H7 (cell line): ENCODE results near the gene SHD. TPM values are rescaled to one million over a fixed set of nuclear protein-coding genes. Genes with fewer than 3 reads are reported as not detected.
"Not testable (repeated sequence)": the region's sequence is repeated elsewhere in the genome, so short reads cannot be mapped to it uniquely, and the experiment has no call there.

ENCODE experiments used
- DNase-seq: peaks from one replicate; pipeline ENCODE4 v3.0.0; 2012
- H3K27me3 ChIP-seq: 2 replicates; pipeline ENCODE4 v1.6.0; 2011; ENCODE audit warnings: mild to moderate bottlenecking, low read length; ENCODE audit not compliant: control insufficient read depth, insufficient read depth
- H3K36me3 ChIP-seq: replicated peaks from 2 replicates; pipeline ENCODE4 v1.5.1; 2011; ENCODE audit warnings: low read length; ENCODE audit not compliant: control insufficient read depth, insufficient read depth
- H3K4me3 ChIP-seq: 2 replicates; pipeline ENCODE4 v1.5.1; 2011; ENCODE audit warnings: low read depth, mild to moderate bottlenecking, control low read depth, low read length, moderate library complexity; ENCODE audit not compliant: insufficient read depth
- total RNA-seq: library from RNA; depleted of rRNA; stranded (reverse); fragments of >200 nt; shearing (Covaris generic); gene quantifications from 2 replicates; pipeline ENCODE4 v1.2.3, GENCODE V29; 2014

SHD gene
- total RNA-seq, 1 experiment from 2014 or later: 1.3 TPM

DNA sequence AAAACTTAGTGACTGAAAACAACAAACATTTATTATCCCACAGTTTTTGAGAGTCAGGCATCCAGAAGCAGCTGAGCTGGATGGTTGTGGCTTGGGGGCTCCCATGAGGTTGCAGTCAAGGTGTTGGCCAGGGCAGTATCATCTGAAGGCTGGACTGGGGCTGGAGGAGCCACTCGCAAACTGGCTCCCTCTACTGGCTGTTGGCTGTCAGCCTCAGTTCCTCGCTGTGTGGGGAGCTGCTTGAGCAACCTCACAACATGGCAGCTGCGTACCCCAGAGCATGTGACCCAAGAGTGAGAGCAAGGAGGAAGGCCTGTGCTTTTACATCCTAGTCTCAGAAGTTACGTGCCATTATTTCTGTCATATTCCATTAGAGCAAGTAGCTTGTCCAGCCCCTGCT is 22.5 kb upstream of the SHD start:
- peak; percentile 32 for DNase-seq
- Histone ChIP-seq H3K4me3 (no peak overlapping the region), H3K36me3 (peaks cover 18% of the 10 kb centered on the region), H3K27me3 (no peaks in the 10 kb centered on the region)

DNA sequence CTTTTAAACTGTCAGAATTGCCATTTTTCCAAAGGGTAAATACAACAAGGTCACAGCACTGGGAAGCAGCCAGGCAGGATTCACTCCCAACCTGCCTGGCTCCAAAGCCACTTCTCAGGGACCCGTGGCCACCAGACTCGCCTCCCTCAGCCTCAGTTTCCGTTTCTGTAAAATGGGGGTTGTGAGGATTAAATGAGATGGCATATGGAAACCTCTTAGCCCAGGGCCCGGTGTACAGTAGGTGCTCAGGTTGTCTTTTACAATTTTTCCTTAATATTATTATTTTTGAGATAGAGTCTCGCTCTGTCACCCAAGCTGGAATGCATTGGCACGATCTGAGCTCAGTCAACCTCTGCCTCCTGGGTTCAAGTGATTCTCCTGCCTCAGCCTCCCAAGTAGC is 22.0 kb upstream of the SHD start:
- H3K27me3 ChIP-seq: no peaks in the 10 kb centered on the region
- DNase-seq: no peak
- H3K36me3 ChIP-seq: peaks cover 16% of the 10 kb centered on the region
- no peak overlapping the region for H3K4me3 ChIP-seq

DNA sequence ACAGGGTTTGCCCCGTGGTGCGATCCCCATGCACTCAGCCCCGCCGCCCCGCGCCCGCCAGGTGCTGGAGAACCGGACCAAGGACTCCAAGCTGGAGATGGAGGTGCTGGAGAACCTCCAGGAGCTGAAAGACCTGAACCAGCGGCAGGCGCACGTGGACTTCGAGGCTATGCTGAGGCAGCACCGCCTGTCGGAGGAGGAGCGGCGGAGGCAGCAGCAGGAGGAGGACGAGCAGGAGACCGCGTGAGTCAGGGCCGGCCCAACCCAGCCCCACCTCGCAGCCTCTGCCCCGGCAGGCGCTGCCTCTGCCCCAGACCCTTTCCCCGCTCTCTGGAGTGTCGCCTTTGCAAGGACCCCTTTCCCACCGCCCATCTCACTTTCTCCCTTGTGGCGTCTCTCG is 20.9 kb upstream of the SHD start:
- peaks cover 14% of the 10 kb centered on the region for H3K36me3 ChIP-seq
- H3K27me3 ChIP-seq: no peaks in the 10 kb centered on the region
- peak; percentile 51 for DNase-seq
- no peak overlapping the region for H3K4me3 ChIP-seq

DNA sequence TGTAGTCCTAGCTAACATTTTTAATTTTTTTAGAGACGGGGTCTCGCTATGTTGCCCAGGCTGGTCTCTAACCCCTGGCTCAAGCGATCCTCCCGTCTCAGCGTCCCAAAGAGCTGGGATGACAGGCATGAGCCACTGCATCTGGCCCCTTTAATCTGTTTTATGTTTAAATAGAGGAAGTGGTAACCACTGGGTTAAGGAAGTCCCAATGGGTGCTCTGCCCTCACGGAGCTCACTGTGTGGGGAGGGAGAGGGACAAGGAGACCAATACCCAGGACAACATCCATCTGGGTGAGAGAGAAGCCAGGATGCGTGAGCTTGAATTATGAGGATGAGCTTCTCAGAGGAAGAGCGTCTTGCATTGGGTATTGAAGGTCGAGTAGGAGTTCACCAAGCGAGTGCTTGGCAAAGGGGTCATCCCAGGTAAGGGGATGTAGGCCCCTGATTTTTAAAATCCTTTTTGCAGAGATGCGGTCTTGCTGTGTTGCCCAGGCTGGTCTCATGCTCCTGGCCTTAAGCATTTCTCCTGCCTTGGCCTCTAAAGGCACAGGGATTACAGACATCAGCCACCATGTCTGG is 18.4 kb upstream of the SHD start:
- peak; percentile 21 for DNase-seq

DNA sequence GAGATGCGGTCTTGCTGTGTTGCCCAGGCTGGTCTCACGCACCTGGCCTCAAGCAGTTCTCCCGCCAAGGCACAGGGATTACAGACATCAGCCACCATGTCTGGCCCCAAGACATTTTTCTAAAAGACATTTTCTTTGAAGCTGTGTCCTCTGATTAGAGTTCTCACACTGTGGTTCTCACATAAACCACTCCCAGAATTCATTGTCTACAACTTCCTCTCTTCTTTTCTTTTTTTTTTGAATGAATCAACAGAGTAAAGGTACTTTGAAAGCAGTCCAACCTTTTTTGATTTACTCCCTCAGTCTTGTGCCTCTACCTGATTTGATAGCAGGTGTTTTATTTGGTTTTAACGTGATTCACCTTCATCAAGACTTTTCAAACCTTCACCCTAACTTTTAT is 14.3 kb upstream of the SHD start:
- no peak for DNase-seq
- Histone ChIP-seq H3K4me3 (no peak overlapping the region), H3K27me3 (no peaks in the 10 kb centered on the region), H3K36me3 (peaks cover 5% of the 10 kb centered on the region)

More for the DNA sequence above, 18.4 kb upstream of the SHD start:
- no peak overlapping the region for H3K4me3 ChIP-seq
- peaks cover 7% of the 10 kb centered on the region for H3K36me3 ChIP-seq
- H3K27me3 ChIP-seq: no peaks in the 10 kb centered on the region

DNA sequence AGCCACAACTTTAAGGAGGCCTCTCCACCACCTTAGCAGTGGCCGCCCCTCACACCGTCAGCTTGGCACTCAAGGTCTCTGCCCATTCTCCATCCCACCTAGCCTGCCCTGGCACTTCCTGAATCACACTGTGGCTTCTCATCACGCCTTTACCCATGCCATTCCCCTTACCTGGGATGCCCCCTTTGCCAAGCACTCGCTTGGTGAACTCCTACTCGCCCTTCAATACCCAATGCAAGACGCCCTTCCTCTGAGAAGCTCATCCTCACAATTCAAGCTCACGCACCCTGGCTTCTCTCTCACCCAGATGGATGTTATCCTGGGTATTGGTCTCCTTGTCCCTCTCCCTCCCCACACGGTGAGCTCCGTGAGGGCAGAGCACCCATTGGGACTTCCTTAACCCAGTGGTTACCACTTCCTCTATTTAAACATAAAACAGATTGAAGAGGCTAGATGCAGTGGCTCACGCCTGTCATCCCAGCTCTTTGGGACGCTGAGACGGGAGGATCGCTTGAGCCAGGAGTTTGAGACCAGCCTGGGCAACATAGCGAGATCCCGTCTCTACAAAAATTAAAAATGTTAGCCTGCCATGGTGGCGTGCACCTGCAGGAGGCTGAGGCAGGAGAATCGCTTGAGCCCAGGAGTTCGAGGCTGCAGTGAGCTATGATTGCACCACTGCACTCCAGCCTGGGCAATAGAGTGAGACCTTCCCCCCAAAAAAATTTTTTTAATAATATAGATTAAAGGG is 12.6 kb upstream of the SHD start:
- no peak overlapping the region for H3K4me3 ChIP-seq
- peaks cover 7% of the 10 kb centered on the region for H3K36me3 ChIP-seq
- no peaks in the 10 kb centered on the region for H3K27me3 ChIP-seq
- no peak for DNase-seq

DNA sequence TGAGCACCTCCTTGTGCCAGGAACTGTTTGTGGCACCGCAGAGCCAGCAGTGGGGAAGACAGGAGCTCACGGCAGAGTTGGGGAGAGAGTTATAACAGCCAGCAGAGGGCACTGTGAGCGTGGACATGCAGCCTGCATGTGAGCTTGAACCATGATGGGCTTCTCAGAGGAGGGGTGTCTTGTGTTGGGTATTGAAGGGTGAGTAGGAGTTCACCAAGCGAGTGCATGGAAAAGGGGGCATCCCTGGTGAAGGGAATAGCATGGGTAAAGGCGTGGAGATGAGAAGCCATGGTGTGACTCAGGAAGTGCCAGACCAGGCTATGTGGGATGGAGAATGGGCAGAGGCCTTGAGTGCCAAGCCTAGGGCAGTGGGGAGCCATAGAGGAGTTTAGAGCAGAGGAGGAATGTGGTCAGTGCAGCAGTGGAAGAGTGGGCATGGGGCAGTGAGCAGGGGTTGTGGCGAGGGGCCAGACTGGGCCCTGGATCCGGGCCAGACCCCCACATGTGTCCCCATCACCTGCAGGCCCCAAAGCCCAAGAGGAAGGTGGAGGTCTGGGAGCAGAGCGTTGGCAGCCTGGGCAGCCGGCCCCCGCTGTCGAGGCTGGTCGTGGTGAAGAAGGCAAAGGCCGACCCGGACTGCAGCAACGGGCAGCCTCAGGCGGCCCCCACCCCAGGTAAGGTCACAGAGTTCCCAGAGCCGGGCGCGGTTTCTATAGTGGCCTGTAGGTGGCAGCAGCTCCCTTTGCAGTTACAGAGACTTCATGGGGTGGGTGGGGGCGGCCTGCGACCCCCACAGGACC is 11.8 kb upstream of the SHD start:
- no peaks in the 10 kb centered on the region for H3K27me3 ChIP-seq
- DNase-seq: peak; percentile 97
- H3K4me3 ChIP-seq: no peak overlapping the region
- H3K36me3 ChIP-seq: peaks cover 7% of the 10 kb centered on the region

DNA sequence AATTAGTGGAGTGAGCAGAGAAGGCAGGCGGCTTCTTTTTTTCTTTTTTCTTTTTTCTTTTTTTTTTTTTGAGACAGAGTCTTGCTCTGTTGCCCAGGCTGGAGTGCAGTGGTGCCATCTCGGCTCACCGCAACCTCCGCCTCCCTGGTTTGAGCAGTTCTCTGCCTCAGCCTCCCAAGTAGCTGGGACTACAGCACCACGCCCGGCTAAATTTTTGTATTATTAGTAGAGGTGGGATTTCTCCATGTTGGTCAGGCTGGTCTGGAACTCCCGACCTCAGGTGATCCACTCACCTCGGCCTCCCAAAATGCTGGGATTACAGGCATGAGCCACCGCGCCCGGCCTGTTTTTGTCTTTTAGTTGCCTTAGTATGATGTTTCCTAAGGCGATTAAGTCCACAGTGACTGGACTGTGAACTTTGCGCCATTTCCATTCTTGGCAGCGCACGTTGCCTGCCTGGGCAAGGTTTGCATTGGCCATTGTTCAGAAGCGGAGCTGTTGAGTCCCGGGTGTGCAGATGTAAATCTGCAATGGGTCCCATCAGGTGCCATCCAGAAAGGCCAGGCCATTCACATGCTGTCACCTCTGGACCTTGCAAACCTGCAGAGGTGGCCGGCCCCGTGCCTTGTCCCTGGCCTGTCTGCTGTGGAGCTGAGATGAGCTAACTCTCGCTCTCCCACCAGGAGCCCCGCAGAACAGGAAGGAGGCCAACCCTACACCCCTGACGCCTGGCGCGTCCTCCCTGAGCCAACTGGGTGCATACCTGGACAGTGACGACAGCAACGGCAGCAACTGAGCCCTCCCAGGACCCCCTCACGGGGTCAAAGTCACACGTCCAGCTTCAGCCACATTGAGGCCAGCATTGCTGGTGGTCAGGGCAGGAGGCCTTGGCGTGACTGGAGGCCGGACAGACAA is 10.9 kb upstream of the SHD start:
- peak; percentile 48 for DNase-seq
- H3K27me3 ChIP-seq: no peaks in the 10 kb centered on the region
- no peak overlapping the region for H3K4me3 ChIP-seq
- H3K36me3 ChIP-seq: peaks cover 7% of the 10 kb centered on the region

DNA sequence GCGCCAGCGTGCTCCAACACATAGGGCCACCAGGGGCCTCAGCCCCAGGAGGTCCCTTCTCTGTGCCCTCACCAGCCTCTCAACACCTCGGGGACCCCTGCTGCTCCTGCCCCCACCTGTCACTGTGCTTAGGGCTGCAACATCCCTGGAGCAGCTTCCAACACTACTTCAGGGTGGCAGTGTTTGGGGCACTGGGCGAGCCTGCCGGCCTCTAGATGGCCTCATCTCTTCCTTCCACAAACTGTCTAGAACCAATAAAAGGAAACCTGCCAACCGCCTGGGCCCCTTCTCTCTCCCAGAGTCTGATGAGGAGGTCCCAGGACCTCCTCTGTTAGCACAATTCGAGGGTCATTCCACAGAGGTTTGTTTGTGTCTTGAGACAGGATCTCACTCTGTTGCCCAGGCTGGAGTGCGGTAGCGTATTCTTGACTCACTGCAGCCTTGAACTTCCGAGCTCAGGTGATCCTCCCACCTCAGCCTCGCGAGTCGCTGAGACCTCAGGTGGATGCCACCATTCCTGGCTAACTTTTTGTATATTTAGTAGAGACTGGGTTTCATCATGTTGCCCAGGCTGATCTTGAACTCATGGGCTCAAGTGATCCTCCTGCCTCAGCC is 10.1 kb upstream of the SHD start:
- Histone ChIP-seq H3K27me3 (no peaks in the 10 kb centered on the region), H3K36me3 (peaks cover 7% of the 10 kb centered on the region), H3K4me3 (no peak overlapping the region)
- peak; percentile 34 for DNase-seq

DNA sequence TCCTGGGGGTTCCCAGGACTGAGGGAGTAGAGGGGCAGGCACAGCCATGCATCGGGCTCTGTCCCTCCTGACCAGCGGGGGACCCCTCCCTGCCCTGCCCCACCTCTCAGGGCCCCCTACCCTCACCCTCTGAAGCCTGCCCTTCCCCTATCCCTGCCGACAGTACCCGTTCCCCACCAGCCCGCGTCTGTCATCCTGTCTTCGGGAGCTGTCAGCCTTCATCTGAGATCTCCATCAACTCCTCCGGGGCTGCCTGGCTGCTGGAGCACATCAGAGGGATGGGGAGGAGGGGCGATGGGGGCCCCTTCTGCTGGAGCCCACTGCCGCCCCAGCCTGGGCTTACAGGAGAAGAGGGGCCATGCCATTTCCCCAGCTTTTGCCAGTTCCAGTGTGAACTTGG is 6.2 kb upstream of the SHD start:
- H3K4me3 ChIP-seq: no peak overlapping the region
- DNase-seq: peak; percentile 59
- H3K36me3 ChIP-seq: peaks cover 7% of the 10 kb centered on the region
- H3K27me3 ChIP-seq: peaks cover 6% of the 10 kb centered on the region; the same call in 1 of the 2 replicates

DNA sequence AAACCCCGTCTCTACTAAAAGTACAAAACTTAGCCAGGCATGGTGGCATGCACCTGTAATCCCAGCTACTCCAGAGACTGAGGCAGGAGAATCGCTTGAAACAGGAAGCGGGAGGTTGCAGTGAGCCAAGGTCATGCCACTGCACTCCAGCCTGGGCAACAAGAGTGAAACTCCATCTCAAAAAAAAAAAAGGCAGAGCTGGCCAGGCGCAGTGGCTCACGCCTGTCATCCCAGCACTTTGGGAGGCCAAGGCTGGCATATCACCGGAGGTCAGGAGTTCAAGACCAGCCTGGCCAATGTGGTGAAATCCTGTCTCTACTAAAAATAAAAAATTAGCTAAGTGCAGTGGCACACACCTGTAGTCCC is 4.8 kb upstream of the SHD start:
- not testable (repeated sequence) for H3K36me3 ChIP-seq, DNase-seq, H3K4me3 ChIP-seq
- H3K27me3 ChIP-seq: peaks cover 14% of the 10 kb centered on the region

DNA sequence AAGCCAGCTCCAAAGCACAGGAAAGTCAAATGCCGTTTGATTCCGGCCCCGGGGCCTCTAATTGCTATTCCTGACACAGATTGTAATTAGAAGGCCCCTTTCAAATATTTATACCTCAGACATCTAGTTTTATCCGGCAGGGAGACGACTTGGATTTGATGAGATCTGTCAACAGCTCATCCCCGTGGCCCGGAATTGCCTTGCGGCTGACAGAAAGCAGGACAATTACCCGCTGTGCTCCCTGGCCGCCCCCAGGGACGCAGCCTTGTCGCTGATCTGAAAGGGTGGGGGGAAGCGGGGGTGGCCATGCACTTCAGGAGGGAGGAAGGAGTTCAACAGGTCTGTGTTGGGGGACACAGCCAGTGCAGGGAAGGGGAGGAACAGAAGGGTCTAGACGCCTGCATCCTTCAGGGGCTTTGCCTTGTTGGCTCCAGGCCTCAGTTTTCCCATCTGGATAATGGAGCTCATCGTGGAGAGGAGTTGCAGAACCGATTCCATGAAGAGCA is 1.8 kb upstream of the SHD start:
- no peak for DNase-seq
- H3K27me3 ChIP-seq: peaks cover 38% of the 10 kb centered on the region
- H3K4me3 ChIP-seq: no peak overlapping the region
- H3K36me3 ChIP-seq: no peaks in the 10 kb centered on the region

DNA sequence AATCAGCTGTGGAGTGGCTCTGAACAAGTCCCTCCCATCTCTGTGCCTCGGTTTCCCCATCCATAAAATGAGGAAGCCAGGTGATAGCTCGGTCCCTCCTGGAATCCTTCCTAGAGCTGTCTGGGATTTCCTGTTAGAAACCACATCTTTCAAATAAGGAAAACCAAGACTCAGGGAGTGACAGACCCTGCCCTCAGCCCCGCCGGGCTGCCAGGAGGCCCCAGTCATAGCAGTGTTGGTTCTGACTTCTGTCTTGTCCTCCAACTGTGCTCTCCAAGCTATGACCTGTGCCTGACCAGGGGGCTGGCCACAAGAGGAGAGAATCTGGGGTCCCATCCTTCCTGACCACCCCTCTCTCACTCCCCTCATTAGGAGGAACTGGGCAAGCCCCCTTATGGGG is 1.1 kb upstream of the SHD start:
- peak overlapping the region; percentile 61; the same call in 1 of the 2 replicates for H3K4me3 ChIP-seq
- peak; percentile 67 for DNase-seq

DNA sequence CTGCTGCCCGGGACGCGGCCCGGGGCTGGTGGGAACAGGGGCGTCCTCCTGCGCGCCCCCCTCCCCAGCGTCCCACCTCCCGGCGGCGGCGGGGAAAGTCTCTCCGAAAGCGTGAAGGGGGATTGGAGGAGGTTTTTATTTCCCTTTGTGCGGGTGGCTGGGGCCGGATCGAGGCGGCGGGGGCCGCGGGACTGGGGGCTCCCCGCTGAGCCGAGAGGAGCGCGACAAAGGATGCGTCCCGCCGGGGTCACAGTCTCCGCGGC is 132 bp downstream of the SHD start:
- Histone ChIP-seq H3K36me3 (no peaks in the 10 kb centered on the region), H3K27me3 (peaks cover 46% of the 10 kb centered on the region), H3K4me3 (peak overlapping the region; percentile 61)
- DNase-seq: no peak

More for the DNA sequence above, 1.1 kb upstream of the SHD start:
- peaks cover 42% of the 10 kb centered on the region for H3K27me3 ChIP-seq
- no peaks in the 10 kb centered on the region for H3K36me3 ChIP-seq
